ENCODE data around the gene SIAE. TPM values are rescaled to one million over a fixed set of nuclear protein-coding genes. Genes with fewer than 3 reads are reported as not detected.
A peak's percentile ranks its signal among the peaks of the same experiment; 100 is the strongest.

The SIAE gene
- total RNA-seq, 1 experiment from 2014 or later, result 19.0 TPM

DNA sequence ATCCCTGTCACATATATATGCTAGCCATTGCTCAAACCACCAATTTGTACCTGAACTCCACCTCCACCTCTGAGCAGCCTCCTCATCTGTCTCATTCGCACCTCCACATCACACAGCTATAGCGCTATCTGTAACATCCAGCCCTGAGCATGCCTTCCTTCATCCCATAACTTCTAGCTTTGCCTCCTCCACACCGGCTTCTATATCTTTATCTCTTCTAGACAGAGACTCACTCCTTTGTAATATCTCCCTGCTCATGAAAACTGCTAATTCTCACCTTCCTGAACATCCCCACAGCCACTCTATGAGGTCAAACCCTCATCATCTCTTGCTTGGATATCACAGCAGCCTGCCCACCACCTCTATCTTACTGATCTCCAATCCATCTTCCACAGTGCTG lies 5.9 kb downstream of the SIAE start:
- no peak for DNase-seq (ENCODE audit: extremely low read depth, low read depth)

- no peak for DNase-seq (ENCODE audit: extremely low read depth, low read depth)
These were observed 9.7 kb downstream of the SIAE start for GRCh38 chr11:124663861-124664260.

DNA sequence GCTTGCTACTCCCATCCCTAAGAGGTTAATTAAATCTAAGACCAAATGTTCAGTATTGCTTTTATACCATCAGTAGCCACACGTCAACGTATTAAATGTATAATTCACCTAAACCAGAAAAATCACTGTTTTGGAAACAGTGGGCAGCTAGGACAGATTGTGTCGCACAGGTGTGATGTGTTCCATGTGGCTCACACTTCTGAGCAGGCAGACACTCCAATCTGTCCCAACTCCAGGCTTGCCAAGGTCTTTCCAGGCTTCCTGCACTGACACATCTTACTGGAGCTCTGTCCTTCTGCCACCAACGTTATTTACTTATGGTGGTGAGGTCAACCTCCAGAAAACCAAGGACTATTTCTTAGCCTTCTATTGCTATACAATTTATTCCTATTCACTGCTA lies 11.4 kb downstream of the SIAE start:
- DNase-seq (ENCODE audit: extremely low read depth, low read depth), result no peak

DNA sequence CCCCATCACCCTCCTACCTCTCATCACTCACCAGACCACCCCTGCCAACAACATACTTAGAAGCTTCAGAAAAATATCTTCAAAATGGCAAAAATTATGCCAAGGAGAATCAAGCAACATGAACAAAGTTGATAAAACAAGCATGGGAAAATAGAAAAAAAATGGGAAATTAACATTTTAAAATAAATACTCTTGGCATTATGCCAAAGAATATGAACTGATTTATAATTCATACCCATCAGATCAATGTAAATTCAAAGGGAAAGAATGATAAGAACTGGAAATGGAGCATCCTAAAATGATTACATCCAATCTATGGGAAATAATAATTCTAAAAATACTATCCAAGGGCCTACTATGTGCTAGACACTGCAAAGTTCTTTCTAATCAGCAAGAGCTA lies 12.0 kb downstream of the SIAE start:
- no peak for DNase-seq (ENCODE audit: extremely low read depth, low read depth)

DNA sequence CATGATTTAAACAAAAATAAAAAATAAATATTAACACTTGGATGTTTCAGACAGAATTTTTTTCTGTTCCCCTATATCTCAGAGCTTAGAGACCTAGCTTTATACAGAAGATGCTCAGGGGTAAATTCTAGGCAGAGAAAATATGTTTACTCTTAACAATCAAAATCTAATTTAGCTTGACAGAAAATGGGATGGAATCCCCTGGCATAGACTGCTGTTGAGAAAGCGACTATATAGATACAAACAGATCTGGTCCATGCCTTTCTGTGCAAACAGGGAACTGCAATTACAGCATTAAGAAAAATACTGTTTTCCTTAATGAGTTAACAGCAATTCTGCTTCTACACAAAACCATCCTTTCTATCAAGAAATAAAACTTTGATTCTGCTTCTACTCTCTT lies 14.6 kb downstream of the SIAE start:
- DNase-seq (ENCODE audit: extremely low read depth, low read depth), result no peak

- DNase-seq (ENCODE audit: extremely low read depth, low read depth), result no peak
These were observed 15.0 kb downstream of the SIAE start for GRCh38 chr11:124658501-124658900.

DNA sequence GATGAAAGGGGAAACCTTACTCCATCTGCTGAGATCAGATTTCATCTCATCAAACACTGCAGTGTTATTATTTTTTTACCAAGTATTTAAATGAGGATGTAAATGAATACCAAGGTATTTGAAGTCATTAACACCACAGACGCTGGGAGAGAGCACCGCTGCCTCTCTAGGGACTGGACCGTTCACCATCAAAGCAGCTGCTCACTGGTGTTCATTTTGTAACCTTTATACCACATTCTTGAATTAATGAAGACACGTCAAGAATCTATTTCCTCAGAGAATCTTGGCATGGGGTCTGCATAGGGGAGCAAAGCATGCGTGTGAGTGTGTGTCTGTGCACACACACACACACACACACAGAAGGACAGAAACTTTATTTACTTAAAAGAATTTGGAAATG lies 15.6 kb downstream of the SIAE start:
- DNase-seq (ENCODE audit: extremely low read depth, low read depth), result no peak

GRCh38 chr11:124656774-124657630 lies 16.5 kb downstream of the SIAE start:
- DNase-seq (ENCODE audit: extremely low read depth, low read depth), result no peak

DNA sequence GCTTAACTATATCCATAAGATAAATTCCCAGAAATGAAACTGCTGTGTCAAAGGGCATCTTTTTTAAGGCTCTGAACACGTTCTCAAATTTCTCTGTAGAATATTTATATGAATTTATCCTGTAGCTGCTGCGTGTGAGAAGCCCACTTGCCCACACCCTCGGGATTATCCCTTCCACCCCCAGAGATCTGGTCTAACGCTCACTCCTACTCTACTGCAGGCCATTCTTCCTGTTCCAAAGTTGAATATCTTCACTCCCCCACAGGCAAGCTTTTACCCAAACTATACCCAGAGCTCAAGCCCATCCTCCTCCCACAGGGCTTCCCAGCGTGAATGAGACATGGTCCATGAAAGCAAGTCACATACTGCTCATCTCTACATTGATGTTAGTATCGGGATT lies 24.9 kb downstream of the SIAE start:
- DNase-seq (ENCODE audit: extremely low read depth, low read depth), result no peak

- no peak for DNase-seq (ENCODE audit: extremely low read depth, low read depth)
These were observed 27.4 kb downstream of the SIAE start for GRCh38 chr11:124646148-124646547.

DNA sequence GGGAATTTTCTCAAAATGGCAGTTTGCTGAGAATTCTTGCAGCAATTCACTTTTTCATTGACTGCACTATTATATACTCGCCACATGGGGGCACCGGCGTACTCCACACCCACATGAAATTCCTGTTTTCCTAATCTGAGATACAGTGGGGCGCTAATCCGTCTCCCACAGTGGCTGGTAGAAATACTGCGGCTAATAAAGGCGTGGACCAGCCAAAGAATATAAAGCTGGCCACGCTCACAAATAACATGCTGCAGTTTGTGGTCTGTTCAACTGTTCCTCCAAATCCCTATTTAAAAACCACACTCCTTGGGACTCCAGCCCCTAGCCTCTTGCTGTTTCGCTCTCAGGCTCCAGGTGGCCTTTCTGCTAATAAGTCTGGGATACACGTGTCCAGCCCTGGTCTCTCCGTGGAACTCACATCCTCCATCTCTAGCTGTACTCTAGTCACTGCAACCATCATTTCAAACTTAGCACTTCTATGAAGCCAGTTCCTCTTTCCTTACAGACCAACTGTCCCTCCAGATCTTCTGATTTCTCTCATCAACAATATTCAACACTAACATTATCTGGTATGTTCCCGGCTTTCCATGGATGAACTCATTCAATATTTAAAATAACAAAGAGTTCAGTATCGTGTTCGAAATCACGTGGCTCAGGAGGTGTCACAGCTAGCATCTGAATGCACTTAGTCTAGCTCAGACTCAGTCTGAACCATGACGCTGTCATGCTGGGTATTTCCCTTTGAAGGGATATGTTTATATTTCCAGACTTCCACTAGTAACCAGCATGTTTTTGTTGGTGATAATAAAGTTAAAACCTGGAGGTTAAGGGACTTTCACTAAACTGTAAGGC lies 28.9 kb downstream of the SIAE start:
- peak; percentile 50 for DNase-seq (ENCODE audit: extremely low read depth, low read depth)

DNA sequence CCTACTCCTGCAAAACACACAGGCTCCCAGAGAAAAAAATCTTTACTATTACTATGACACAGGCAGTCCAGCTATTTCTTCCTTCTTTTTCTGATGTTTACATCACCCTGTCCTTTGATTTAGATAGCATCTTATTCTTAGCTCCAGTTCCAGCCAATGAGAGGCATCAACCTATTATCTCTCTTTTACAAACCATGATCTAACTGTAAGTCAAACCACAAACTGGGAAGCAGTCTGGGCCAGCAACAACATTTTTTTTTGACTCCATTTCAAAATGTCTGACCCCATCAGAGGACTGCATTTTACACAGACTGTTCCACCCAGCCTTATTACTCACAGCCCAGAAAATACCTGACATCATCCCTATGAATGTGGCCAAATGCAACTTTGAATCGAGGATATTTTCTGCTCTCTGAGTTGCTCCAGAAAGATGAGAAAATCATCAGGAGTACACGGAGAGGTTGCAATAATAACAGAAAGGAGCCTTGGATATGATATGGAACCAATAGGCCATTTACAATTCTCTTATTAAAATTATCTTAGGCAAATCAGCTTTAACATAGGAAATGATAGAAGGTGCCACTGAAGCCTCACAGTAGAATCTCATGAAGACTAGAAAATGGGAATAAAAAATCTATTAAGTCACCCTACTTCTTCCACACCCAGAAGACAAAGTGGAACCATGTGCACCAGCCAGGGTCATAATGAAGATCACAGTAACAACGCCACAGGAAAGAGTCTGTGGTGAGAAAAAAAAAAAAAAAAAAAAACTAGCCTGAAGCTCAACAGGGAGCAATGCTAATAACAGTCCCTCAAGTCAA lies 29.7 kb downstream of the SIAE start:
- DNase-seq (ENCODE audit: extremely low read depth, low read depth), result no peak

- DNase-seq (ENCODE audit: extremely low read depth, low read depth), result no peak
These were observed 30.4 kb downstream of the SIAE start for GRCh38 chr11:124643042-124643604.

DNA sequence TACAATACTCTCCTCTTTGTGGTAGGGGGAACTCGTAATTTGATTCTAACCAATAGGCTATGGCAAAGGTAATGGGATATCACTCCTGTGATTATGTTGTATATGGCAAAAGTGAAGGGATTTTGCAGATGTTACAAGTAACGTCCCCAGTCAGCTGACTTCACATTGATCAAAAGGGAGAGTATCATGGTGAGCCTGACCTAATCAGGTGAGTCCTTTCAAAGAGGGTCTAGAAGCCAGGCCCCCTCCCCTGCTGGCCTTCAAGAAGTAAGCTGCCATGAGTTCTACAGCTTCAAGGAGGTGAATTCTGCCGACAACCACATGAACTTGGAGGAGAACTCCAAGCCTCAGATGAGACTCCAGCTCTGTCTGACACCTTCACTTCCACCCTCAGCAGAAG lies 30.9 kb downstream of the SIAE start:
- no peak for DNase-seq (ENCODE audit: extremely low read depth, low read depth)

DNA sequence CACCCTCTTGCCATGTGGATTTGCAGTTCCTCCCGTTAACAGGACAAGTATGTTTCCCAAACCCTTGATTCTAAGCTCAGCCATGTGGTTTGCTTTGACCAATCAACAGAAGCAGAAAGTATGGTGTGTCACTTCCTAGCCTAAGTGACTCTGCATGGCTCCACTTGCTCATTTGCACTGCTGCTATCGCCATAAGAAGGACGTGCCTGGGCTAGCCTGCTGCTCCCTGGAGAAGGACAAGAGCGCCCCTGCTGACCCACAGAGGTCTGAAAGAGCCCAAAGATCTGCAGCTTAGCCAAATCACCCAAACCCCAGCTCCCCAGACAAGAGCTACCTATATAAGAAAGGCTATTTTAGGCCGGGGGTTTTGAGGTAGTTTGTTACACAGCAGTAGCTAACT lies 32.9 kb downstream of the SIAE start:
- DNase-seq (ENCODE audit: extremely low read depth, low read depth), result no peak

DNA sequence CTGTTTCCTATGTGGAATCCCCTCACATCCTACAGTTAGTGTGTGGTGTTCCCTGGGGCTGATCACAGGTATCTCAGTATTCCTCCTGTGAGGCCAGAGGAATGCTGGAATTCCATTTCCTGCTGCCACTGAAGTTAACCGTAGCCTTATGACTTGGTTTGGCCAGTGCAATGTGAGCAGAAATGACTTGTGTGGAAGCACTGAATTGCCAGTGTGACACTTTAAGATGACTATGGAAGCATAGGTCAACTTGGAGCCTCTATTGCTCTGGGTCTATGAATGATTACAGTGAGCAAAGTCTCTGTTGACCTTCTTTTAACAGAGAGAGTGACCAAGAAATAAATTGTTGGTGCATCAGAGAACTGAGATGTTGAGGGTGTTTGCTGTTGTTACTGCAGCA lies 34.4 kb downstream of the SIAE start:
- no peak for DNase-seq (ENCODE audit: extremely low read depth, low read depth)

- DNase-seq (ENCODE audit: extremely low read depth, low read depth), result no peak
These were observed 35.0 kb downstream of the SIAE start for GRCh38 chr11:124638500-124638899.

GRCh38 chr11:124635932-124636331 lies 37.6 kb downstream of the SIAE start:
- no peak for DNase-seq (ENCODE audit: extremely low read depth, low read depth)

GRCh38 chr11:124633355-124633754 lies 40.2 kb downstream of the SIAE start:
- DNase-seq (ENCODE audit: extremely low read depth, low read depth), result no peak

- no peak for DNase-seq (ENCODE audit: extremely low read depth, low read depth)
These were observed 43.6 kb downstream of the SIAE start for GRCh38 chr11:124629961-124630360.

- no peak for DNase-seq (ENCODE audit: extremely low read depth, low read depth)
These were observed 46.0 kb downstream of the SIAE start for GRCh38 chr11:124627546-124627945.

Measured in NCI-H460 (cell line).